Esophagus (tissue), 2 donors: ENCODE data around the gene SNAI3. TPM values are rescaled to one million over a fixed set of nuclear protein-coding genes. Genes with fewer than 3 reads are reported as not detected.

Experiments
- H3K27ac ChIP-seq, 2 donors: one replicate each; pipeline ENCODE4 v1.5.1; 2013; ENCODE audit warnings: low read depth in 2 of 2, mild to moderate bottlenecking in 2 of 2, inconsistent platforms in 1 of 2, low read length in 1 of 2, moderate library complexity in 1 of 2
- H3K27me3 ChIP-seq, 2 donors: one replicate each; pipeline ENCODE4 v1.6.1; 2013; ENCODE audit warnings: low read length in 2 of 2, control low read depth in 1 of 2, mild to moderate bottlenecking in 1 of 2; ENCODE audit not compliant: insufficient read depth in 2 of 2, control insufficient read depth in 1 of 2
- H3K36me3 ChIP-seq, 2 donors: one replicate each; pipeline ENCODE4 v1.6.1; 2013; ENCODE audit warnings: low read length in 1 of 2; ENCODE audit not compliant: control insufficient read depth in 2 of 2, insufficient read depth in 2 of 2
- H3K4me1 ChIP-seq, 2 donors: one replicate each; pipeline ENCODE4 v1.6.1; 2013; ENCODE audit warnings: low read length in 1 of 2; ENCODE audit not compliant: control insufficient read depth in 2 of 2, insufficient read depth in 2 of 2
- H3K4me3 ChIP-seq, 2 donors: one replicate each; pipeline ENCODE4 v1.5.1; 2013; ENCODE audit warnings: low read length in 2 of 2, mild to moderate bottlenecking in 2 of 2, low read depth in 1 of 2, moderate library complexity in 1 of 2
- H3K9me3 ChIP-seq, 2 donors: one replicate each; pipeline ENCODE4 v1.6.1; 2013; ENCODE audit warnings: mild to moderate bottlenecking in 2 of 2, low read depth in 1 of 2, low read length in 1 of 2, moderate library complexity in 1 of 2; ENCODE audit not compliant: control insufficient read depth in 2 of 2, insufficient read depth in 1 of 2
- WGBS, 2 donors: extraction: QIAGEN DNeasy Blood & Tissue Kit; methylation state at CpG; one replicate each; pipeline ENCODE4 v1.1.7; 2013; 5-methylcytosine and 5-hydroxymethylcytosine counted together
- polyA plus RNA-seq, 2 donors: library from polyadenylated mRNA; stranded (reverse); fragments of 200-250 nt; gene quantifications; one replicate each; pipeline ENCODE4 v1.2.3, GENCODE V29; 2013
- donor health status: healthy with polysubstance abuse.
- donor health status: Bipolar disorder and iron deficiency.

The SNAI3 gene
- polyA plus RNA-seq, 2 donors, result 0.24 to 0.28 TPM

GRCh38 chr16:88647178-88648070 is 38.9 kb downstream of the SNAI3 start:
- Histone ChIP-seq H3K9me3 (no peaks in the 10 kb centered on the region), H3K36me3 (peaks cover 0 to 9% of the 10 kb centered on the region in 2 donors), H3K4me1 (peaks cover 7 to 17% of the 10 kb centered on the region in 2 donors), H3K27me3 (no peaks in the 10 kb centered on the region), H3K4me3 (no peak overlapping the region), H3K27ac (no peak overlapping the region)
- 88% methylated on average over 18 to 22 of the region's 22 CpGs for WGBS, 2 donors

DNA sequence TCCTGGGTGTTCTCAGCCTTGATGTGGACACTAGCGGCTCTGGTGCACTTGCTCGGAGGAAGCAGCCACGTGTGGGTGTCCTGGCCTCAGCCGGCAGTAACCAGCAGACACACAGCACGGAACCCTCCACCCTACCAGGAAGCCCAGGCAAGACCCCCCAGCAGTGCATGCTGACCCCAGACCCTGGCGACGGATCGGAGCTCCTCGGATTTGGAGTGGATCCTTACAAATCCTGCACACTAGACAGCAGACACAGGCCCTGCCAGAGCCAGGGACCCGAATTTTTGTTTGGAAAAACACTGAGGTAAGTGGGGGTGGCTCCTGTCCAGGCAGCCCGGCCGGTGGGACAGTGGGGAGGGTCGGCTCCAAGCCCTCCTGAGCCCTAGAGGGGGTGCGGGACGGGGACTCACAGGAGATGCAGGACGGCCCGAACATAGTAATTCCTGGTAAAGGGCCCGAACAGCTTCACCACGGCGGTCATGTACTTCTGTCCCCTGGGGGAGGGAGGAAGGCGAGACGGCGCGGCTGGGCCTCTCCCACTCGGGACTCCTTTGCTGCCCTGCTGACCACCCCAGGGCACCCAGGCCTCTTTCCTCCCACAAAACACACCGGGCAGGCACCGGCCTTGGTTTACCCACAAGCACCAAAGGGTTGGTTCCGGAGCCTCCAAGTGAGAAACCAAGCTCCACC is 39.8 kb downstream of the SNAI3 start:
- H3K27me3 ChIP-seq, result no peaks in the 10 kb centered on the region
- no peak overlapping the region for H3K27ac ChIP-seq
- no peak overlapping the region for H3K4me3 ChIP-seq
- H3K9me3 ChIP-seq, result no peaks in the 10 kb centered on the region
- WGBS, 2 donors, result 87 to 90% methylated on average over 28 of the region's 28 CpGs
- peaks cover 0 to 4% of the 10 kb centered on the region in 2 donors for H3K36me3 ChIP-seq
- H3K4me1 ChIP-seq, result peaks cover 7 to 16% of the 10 kb centered on the region in 2 donors

DNA sequence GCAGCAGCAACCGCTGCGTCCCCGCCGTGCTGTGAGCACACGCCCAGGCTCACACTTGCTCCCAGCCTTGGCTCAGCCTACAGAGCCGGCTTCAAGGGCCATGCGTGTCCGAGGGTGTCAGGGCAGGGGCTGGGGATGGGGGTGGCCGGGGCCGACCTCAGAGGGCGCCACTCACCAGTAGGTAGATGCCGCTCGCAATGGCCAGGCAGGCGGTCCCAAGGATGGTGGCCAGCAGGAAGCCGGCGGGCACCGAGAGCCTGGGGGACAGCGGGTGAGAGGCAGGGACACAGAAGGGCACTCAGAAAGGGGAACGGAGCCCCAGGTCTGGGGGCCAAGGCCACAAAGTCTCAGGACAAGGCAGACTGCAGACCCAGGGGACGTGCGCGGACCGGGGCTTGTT is 40.4 kb downstream of the SNAI3 start:
- Histone ChIP-seq H3K9me3 (no peaks in the 10 kb centered on the region), H3K4me3 (no peak overlapping the region), H3K4me1 (peaks cover 2 to 12% of the 10 kb centered on the region in 2 donors), H3K36me3 (peaks cover 0 to 4% of the 10 kb centered on the region in 2 donors), H3K27me3 (no peaks in the 10 kb centered on the region), H3K27ac (no peak overlapping the region)
- WGBS, 2 donors, result 89 to 91% methylated on average over 23 of the region's 23 CpGs

GRCh38 chr16:88645455-88645854 is 40.9 kb downstream of the SNAI3 start:
- H3K4me3 ChIP-seq, result no peak overlapping the region
- peaks cover 0 to 2% of the 10 kb centered on the region in 2 donors for H3K27me3 ChIP-seq
- no peaks in the 10 kb centered on the region for H3K9me3 ChIP-seq
- H3K36me3 ChIP-seq, result peaks cover 0 to 4% of the 10 kb centered on the region in 2 donors
- peaks cover 2 to 12% of the 10 kb centered on the region in 2 donors for H3K4me1 ChIP-seq
- WGBS, 2 donors, result 93 to 95% methylated on average over 16 of the region's 16 CpGs
- no peak overlapping the region for H3K27ac ChIP-seq

- no peaks in the 10 kb centered on the region for H3K9me3 ChIP-seq
- WGBS, 2 donors, result 90 to 93% methylated on average over 9 of the region's 9 CpGs
- no peaks in the 10 kb centered on the region for H3K36me3 ChIP-seq
- H3K27ac ChIP-seq, result no peak overlapping the region
- no peak overlapping the region for H3K4me3 ChIP-seq
- peaks cover 0 to 15% of the 10 kb centered on the region in 2 donors for H3K4me1 ChIP-seq
- H3K27me3 ChIP-seq, result peaks cover 0 to 18% of the 10 kb centered on the region in 2 donors
Measured at GRCh38 chr16:88643644-88643932, 42.7 kb downstream of the SNAI3 start.

GRCh38 chr16:88642881-88643643 is 43.2 kb downstream of the SNAI3 start:
- Histone ChIP-seq H3K27ac (no peak overlapping the region), H3K36me3 (no peaks in the 10 kb centered on the region), H3K27me3 (peaks cover 0 to 18% of the 10 kb centered on the region in 2 donors), H3K4me1 (peaks cover 0 to 17% of the 10 kb centered on the region in 2 donors), H3K4me3 (no peak overlapping the region), H3K9me3 (no peaks in the 10 kb centered on the region)
- WGBS, 2 donors, result 84 to 85% methylated on average over 55 to 58 of the region's 58 CpGs

DNA sequence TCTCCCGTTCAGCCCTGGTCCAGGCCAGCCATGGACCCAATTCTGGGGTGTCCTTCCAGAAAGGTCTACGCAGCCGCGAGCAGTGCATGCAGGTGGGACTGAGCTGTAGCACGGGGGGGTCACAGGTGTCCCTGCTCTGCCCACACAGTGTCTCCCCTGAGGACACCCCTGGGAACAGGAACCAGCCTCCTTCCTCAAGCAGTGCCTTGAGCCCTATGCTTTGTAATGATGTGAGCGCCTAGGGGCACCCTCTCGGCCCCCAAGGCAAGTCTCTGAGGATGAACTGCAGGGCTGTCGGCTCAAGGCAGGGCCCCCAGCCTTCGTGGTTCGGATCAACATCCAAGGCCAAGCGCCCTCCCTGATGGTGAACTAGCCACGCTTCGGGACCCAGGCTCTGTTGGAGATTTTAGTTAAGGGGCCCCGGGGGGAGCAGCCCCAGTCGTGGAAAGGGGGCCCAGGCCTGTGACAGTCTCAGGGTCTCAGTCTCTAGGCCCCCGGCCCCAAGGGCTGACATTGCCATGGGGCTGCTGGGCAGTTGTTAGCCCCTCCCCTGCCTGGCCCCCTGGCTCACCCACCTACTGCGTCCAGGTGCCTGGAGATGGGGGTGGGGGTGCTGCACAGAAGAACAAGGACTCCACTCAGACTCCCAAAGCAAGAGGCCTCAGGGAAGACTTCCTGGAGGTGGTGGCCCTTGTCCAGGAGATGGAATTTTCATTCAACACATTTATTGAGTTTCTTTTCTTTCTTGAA is 45.6 kb downstream of the SNAI3 start:
- WGBS, 2 donors, result 55 to 61% methylated on average over 17 of the region's 17 CpGs
- peaks cover 0 to 23% of the 10 kb centered on the region in 2 donors for H3K27me3 ChIP-seq
- H3K27ac ChIP-seq, result no peak overlapping the region
- H3K9me3 ChIP-seq, result no peaks in the 10 kb centered on the region
- no peaks in the 10 kb centered on the region for H3K36me3 ChIP-seq
- peaks cover 0 to 15% of the 10 kb centered on the region in 2 donors for H3K4me1 ChIP-seq
- no peak overlapping the region for H3K4me3 ChIP-seq

DNA sequence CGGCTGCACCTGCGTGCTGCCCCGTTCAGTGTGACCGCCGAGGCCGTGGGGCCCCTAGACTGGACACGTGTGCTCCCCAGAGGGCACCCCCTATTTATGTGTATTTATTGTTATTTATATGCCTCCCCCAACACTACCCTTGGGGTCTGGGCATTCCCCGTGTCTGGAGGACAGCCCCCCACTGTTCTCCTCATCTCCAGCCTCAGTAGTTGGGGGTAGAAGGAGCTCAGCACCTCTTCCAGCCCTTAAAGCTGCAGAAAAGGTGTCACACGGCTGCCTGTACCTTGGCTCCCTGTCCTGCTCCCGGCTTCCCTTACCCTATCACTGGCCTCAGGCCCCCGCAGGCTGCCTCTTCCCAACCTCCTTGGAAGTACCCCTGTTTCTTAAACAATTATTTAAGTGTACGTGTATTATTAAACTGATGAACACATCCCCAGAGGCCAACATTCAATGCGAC is 46.2 kb downstream of the SNAI3 start:
- Histone ChIP-seq H3K4me1 (peaks cover 0 to 15% of the 10 kb centered on the region in 2 donors), H3K9me3 (no peaks in the 10 kb centered on the region), H3K27ac (no peak overlapping the region), H3K27me3 (peaks cover 0 to 23% of the 10 kb centered on the region in 2 donors), H3K4me3 (no peak overlapping the region), H3K36me3 (no peaks in the 10 kb centered on the region)
- WGBS, 2 donors, result 31 to 38% methylated on average over 13 of the region's 13 CpGs
